ENCODE data around the gene TMCO2.
"Not testable (repeated sequence)": the region's sequence is repeated elsewhere in the genome, so short reads cannot be mapped to it uniquely, and the experiment has no call there.

Gene TMCO2

GRCh38 chr1:40247655-40248054 is at the start of gene TMCO2:
Gene TMCO2 (plus strand): TSS chr1:40247937. CDS start chr1:40247994, 57 bp downstream.
- DNase-seq: peak; percentile 57

- no peak for DNase-seq
Measured at GRCh38 chr1:40199126-40199525, 48.6 kb upstream of the TMCO2 start.

- no peak for DNase-seq
Measured at GRCh38 chr1:40204856-40205255, 42.9 kb upstream of the TMCO2 start.

- DNase-seq: no peak
Measured at GRCh38 chr1:40210511-40211204, 37.1 kb upstream of the TMCO2 start.

GRCh38 chr1:40218333-40218732 is 29.4 kb upstream of the TMCO2 start:
- DNase-seq: no peak

- not testable (repeated sequence) for DNase-seq
Measured at GRCh38 chr1:40221471-40221905, 26.2 kb upstream of the TMCO2 start.

- DNase-seq: no peak
Measured at GRCh38 chr1:40221977-40222772, 25.6 kb upstream of the TMCO2 start.

- DNase-seq: no peak
Measured at GRCh38 chr1:40224040-40224439, 23.7 kb upstream of the TMCO2 start.

GRCh38 chr1:40226192-40226591 is 21.5 kb upstream of the TMCO2 start:
- DNase-seq: no peak

- DNase-seq: no peak
Measured at GRCh38 chr1:40232444-40232843, 15.3 kb upstream of the TMCO2 start.

GRCh38 chr1:40239626-40240025 is 8.1 kb upstream of the TMCO2 start:
- no peak for DNase-seq

- no peak for DNase-seq
Measured at GRCh38 chr1:40240390-40240789, 7.3 kb upstream of the TMCO2 start.

- no peak for DNase-seq
Measured at GRCh38 chr1:40241362-40241761, 6.4 kb upstream of the TMCO2 start.

- no peak for DNase-seq
Measured at GRCh38 chr1:40243351-40243750, 4.4 kb upstream of the TMCO2 start.

GRCh38 chr1:40244138-40244744 is 3.5 kb upstream of the TMCO2 start:
- DNase-seq: peak; percentile 24

- no peak for DNase-seq
Measured at GRCh38 chr1:40245686-40246085, 2.1 kb upstream of the TMCO2 start.

- DNase-seq: no peak
Measured at GRCh38 chr1:40248412-40248811, 675 bp downstream of the TMCO2 start.

GRCh38 chr1:40251456-40251855 is 3.7 kb downstream of the TMCO2 start:
- DNase-seq: no peak

GRCh38 chr1:40252601-40253000 is 4.9 kb downstream of the TMCO2 start:
- no peak for DNase-seq

GRCh38 chr1:40255231-40255630 is 7.5 kb downstream of the TMCO2 start:
- no peak for DNase-seq

- no peak for DNase-seq
Measured at GRCh38 chr1:40256401-40257084, 8.8 kb downstream of the TMCO2 start.

- peak; percentile 83 for DNase-seq
Measured at GRCh38 chr1:40257313-40257687, 9.6 kb downstream of the TMCO2 start.

- peak; percentile 99 for DNase-seq
Measured at GRCh38 chr1:40257688-40258444, 10.1 kb downstream of the TMCO2 start, which contains the start of gene ZMPSTE24. Gene ZMPSTE24 (plus strand): TSS chr1:40258236. CDS start chr1:40258272, 36 bp downstream.
